Activated T-helper 9 cell treated with anti-CD3 and anti-CD28 coated beads, Interleukin-2, amount 50 U/mL, for 16 hours (primary cell): Measurements from ENCODE around the gene PTPN11.

Experiments used
- DNase-seq: peaks from one replicate; pipeline ENCODE4 v3.0.0-alpha.2; 2020; ENCODE audit warnings: low read depth

The PTPN11 gene

GRCh38 chr12:112543751-112544150, 125.0 kb downstream of the PTPN11 start:
- DNase-seq, result no peak

- DNase-seq, result no peak
Observed at GRCh38 chr12:112546339-112546738, 127.6 kb downstream of the PTPN11 start.

DNA sequence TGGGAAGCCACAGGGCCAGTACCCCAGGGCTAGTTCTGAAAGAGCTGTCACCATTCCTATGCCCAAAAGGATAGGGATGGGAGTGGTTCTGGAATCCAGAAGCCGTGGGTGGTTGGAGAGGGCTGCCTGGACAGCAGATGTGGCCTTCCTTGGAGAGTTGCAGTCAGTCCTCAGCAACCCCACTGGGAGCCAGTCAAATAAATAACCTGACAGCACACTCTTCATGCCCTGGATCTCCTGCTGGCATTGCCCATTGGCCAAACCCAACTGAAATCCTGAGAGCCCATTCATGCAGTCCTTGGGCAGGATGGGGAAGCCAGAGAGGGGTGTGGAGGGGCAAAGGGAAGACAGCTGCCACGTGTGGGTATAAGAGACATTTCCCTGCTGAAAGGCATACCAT, 128.2 kb downstream of the PTPN11 start:
- DNase-seq, result no peak

- no peak for DNase-seq
Observed at GRCh38 chr12:112549031-112549430, 130.3 kb downstream of the PTPN11 start.

DNA sequence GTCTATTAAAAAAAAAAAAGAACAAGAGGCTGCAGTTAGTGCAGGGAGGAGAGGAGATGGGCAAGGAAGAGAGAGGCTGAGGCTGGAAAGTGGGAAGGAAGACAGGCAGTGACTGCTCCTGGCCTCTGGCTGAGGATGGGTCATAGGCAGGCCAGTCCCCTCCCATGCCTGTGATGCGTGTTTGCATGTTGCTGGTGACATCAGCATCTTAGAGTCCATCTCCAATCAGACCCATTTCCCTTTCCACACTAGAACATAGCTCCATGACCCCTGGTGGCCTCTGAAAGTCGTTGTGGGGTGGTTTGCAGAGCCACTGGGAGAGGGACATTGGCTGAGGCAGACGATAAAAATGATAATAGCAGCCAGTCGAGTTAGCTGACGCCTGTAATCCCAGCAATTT, 132.9 kb downstream of the PTPN11 start:
- DNase-seq, result no peak

GRCh38 chr12:112555621-112556233, 137.0 kb downstream of the PTPN11 start:
- no peak for DNase-seq

- DNase-seq, result no peak
Observed at GRCh38 chr12:112557951-112558630, 139.3 kb downstream of the PTPN11 start.
